ENCODE results near the gene CFAP91. TPM values are rescaled to one million over a fixed set of nuclear protein-coding genes. Genes with fewer than 3 reads are reported as not detected.
A peak's percentile ranks its signal among the peaks of the same experiment; 100 is the strongest.

Gene CFAP91
- total and polyA plus RNA-seq, 2 donors (not counting 1 experiment from before 2014, with no cell fraction given): 0.48 to 6.4 TPM

DNA sequence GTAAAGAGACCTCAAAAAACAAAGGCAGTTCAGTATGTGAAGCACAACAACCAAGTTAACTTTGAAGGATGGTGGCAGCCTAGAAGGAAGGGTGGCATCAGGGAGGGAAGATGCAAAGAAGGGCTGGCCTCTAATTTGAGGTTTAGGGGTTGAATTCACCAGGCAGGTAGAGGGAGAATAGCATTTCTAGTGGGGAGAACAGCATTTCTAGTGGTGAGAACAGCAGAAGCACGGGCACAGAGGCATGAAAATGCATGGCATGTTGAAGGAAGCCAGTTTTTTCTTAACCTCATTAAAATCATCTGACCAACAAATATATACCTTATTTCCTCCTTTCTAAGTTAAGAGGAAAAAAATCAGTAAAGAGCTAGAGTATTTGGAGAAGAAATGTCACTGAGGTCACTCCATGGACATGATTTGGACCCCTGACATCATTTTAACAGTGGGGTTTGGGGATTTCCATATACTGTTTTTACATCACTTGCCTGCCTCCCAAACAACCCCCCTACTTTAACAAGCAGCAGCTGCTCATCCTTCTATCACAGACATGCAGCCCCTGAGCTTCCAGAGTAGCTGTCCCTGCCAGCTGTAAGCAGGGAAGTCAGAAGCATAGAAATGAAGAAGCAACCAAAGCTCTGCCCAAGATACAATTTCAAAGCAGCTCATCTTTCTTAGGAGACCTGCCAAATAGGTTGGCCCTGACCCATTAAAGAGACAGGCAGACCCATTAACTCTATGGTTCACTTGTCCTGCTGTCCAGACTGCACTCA is 40.0 kb upstream of the CFAP91 start:
- POLR2A ChIA-PET: no interaction called here
- no peak for TF ChIP-seq EZH2 (IDR thresholded peaks at IDR 0.05; ENCODE audit: borderline replicate concordance, insufficient read depth, low read depth, low read length, poor library complexity, severe bottlenecking)
- TF ChIP-seq, protein P1, sequence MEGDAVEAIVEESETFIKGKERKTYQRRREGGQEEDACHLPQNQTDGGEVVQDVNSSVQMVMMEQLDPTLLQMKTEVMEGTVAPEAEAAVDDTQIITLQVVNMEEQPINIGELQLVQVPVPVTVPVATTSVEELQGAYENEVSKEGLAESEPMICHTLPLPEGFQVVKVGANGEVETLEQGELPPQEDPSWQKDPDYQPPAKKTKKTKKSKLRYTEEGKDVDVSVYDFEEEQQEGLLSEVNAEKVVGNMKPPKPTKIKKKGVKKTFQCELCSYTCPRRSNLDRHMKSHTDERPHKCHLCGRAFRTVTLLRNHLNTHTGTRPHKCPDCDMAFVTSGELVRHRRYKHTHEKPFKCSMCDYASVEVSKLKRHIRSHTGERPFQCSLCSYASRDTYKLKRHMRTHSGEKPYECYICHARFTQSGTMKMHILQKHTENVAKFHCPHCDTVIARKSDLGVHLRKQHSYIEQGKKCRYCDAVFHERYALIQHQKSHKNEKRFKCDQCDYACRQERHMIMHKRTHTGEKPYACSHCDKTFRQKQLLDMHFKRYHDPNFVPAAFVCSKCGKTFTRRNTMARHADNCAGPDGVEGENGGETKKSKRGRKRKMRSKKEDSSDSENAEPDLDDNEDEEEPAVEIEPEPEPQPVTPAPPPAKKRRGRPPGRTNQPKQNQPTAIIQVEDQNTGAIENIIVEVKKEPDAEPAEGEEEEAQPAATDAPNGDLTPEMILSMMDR (IDR thresholded peaks at IDR 0.05): no peak
- Mint-ChIP-seq H3K4me1 (peaks cover 48% of the 10 kb centered on the region), H3K27ac (peak overlapping the region; percentile 42), H3K9me3 (ENCODE audit: insufficient read depth) (no peaks in the 10 kb centered on the region), H3K27me3 (no peaks in the 10 kb centered on the region), H3K4me3 (no peak overlapping the region)
- intact Hi-C loops (cut with micrococcal nuclease): no loop called here
- no peak overlapping the region for H3K4me2 ChIP-seq (replicated peaks; ENCODE audit: low read depth, low read length, poor library complexity, severe bottlenecking)
- H3K36me3 ChIP-seq (replicated peaks in 1 of 2; ENCODE audit: control extremely low read depth in 1 of 2, control insufficient read depth in 1 of 2, extremely low read depth in 1 of 2, insufficient read depth in 2 of 2, low read length in 1 of 2): no peaks in the 10 kb centered on the region
- H3K9me3 ChIP-seq (ENCODE audit: control extremely low read depth in 1 of 3, control insufficient read depth in 2 of 3, insufficient read depth in 1 of 3, low read length in 2 of 3): no peaks in the 10 kb centered on the region
- no peak overlapping the region for H2AFZ ChIP-seq (ENCODE audit: insufficient read depth, low read depth, low read length, poor library complexity, severe bottlenecking)
- H3K27me3 ChIP-seq (replicated peaks in 1 of 4; ENCODE audit: control extremely low read depth in 1 of 4, control insufficient read depth in 3 of 4, insufficient read depth in 4 of 4, low read length in 3 of 4): no peaks in the 10 kb centered on the region
- no peak overlapping the region for H3K9ac ChIP-seq (ENCODE audit: low read length)
- H3K4me3 ChIP-seq (ENCODE audit: control extremely low read depth in 1 of 5, extremely low read depth in 1 of 5, insufficient read depth in 1 of 5, low read depth in 2 of 5, low read length in 4 of 5): no peak overlapping the region
- peaks cover 9 to 15% of the 10 kb centered on the region in 2 donors for H3K4me1 ChIP-seq (ENCODE audit: control insufficient read depth in 2 of 2, insufficient read depth in 2 of 2, low read length in 2 of 2)
- no peaks in the 10 kb centered on the region for H4K20me1 ChIP-seq (ENCODE audit: control insufficient read depth, insufficient read depth, low read length, poor library complexity, severe bottlenecking)
- WGBS (ENCODE audit: insufficient coverage): no CpG with 5 or more reads among the region's 1 CpG
- ATAC-seq (ENCODE audit: low read depth): no peak
- peak; percentile 13 for DNase-seq
- H3K79me2 ChIP-seq (ENCODE audit: control insufficient read depth, insufficient read depth, low read length): no peaks in the 10 kb centered on the region
- CTCF ChIA-PET: interaction anchor here (0.7 to 1.2 kb wide), 4 partner anchors 10 to 103 kb away, joined by 3 to 4 read pairs (median 4); partner anchors contain the start of gene CD80
- no peak overlapping the region for H3K27ac ChIP-seq (ENCODE audit: low read length in 2 of 2)

DNA sequence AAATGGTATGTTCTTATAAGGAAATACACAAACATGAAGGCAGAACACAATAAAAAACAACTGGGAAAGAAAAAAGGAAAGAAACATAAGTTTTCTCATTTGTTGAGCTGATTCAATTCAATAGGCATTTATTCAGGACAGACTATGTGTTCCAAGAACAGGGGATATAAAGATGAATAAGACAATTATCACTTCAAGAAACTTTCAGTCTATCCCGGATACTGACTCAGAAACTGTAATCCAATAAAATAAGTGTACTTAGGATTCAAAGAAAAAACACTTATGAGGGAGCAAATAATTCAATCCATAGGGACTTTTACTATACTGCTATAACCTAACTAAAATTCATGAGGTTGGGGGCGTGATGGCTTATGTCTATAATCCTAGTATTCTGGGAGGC is 38.9 kb upstream of the CFAP91 start:
- Histone ChIP-seq H4K20me1 (ENCODE audit: control insufficient read depth, insufficient read depth, low read length, poor library complexity, severe bottlenecking) (no peaks in the 10 kb centered on the region), H3K4me2 (replicated peaks; ENCODE audit: low read depth, low read length, poor library complexity, severe bottlenecking) (no peak overlapping the region), H3K79me2 (ENCODE audit: control insufficient read depth, insufficient read depth, low read length) (no peaks in the 10 kb centered on the region), H3K4me1 (ENCODE audit: control insufficient read depth in 2 of 2, insufficient read depth in 2 of 2, low read length in 2 of 2) (peaks cover 9 to 15% of the 10 kb centered on the region in 2 donors), H3K27ac (ENCODE audit: low read length in 2 of 2) (peak overlapping the region in 1 of 2 donors; percentile 50), H3K27me3 (replicated peaks in 1 of 4; ENCODE audit: control extremely low read depth in 1 of 4, control insufficient read depth in 3 of 4, insufficient read depth in 4 of 4, low read length in 3 of 4) (no peaks in the 10 kb centered on the region), H3K9ac (ENCODE audit: low read length) (no peak overlapping the region), H2AFZ (ENCODE audit: insufficient read depth, low read depth, low read length, poor library complexity, severe bottlenecking) (no peak overlapping the region), H3K9me3 (ENCODE audit: control extremely low read depth in 1 of 3, control insufficient read depth in 2 of 3, insufficient read depth in 1 of 3, low read length in 2 of 3) (no peaks in the 10 kb centered on the region), H3K36me3 (replicated peaks in 1 of 2; ENCODE audit: control extremely low read depth in 1 of 2, control insufficient read depth in 1 of 2, extremely low read depth in 1 of 2, insufficient read depth in 2 of 2, low read length in 1 of 2) (peaks cover 4 to 8% of the 10 kb centered on the region in 2 experiments), H3K4me3 (ENCODE audit: control extremely low read depth in 1 of 5, extremely low read depth in 1 of 5, insufficient read depth in 1 of 5, low read depth in 2 of 5, low read length in 4 of 5) (no peak overlapping the region)
- Mint-ChIP-seq H3K4me3 (no peak overlapping the region), H3K27ac (peak overlapping the region; percentile 46), H3K27me3 (no peaks in the 10 kb centered on the region), H3K4me1 (peaks cover 43% of the 10 kb centered on the region), H3K9me3 (ENCODE audit: insufficient read depth) (no peaks in the 10 kb centered on the region)
- DNase-seq (no peak), ATAC-seq (ENCODE audit: low read depth) (no peak)
- ChIA-PET POLR2A (no interaction called here), CTCF (interaction anchor here (1.1 kb wide), 1 partner anchor 17 kb away, joined by 4 read pairs; no protein-coding TSS in a partner anchor)
- no CpG with 5 or more reads among the region's 2 CpGs for WGBS (ENCODE audit: insufficient coverage)
- TF ChIP-seq, protein P1 (IDR thresholded peaks at IDR 0.05): no peak
- TF ChIP-seq EZH2 (IDR thresholded peaks at IDR 0.05; ENCODE audit: borderline replicate concordance, insufficient read depth, low read depth, low read length, poor library complexity, severe bottlenecking): no peak
- intact Hi-C loops (cut with micrococcal nuclease): no loop called here
